Measurements from ENCODE around the gene PKN1. TPM values are rescaled to one million over a fixed set of nuclear protein-coding genes. Genes with fewer than 3 reads are reported as not detected.

Gene PKN1
- total RNA-seq, 1 donor from 2014 or later, result 159 TPM

DNA sequence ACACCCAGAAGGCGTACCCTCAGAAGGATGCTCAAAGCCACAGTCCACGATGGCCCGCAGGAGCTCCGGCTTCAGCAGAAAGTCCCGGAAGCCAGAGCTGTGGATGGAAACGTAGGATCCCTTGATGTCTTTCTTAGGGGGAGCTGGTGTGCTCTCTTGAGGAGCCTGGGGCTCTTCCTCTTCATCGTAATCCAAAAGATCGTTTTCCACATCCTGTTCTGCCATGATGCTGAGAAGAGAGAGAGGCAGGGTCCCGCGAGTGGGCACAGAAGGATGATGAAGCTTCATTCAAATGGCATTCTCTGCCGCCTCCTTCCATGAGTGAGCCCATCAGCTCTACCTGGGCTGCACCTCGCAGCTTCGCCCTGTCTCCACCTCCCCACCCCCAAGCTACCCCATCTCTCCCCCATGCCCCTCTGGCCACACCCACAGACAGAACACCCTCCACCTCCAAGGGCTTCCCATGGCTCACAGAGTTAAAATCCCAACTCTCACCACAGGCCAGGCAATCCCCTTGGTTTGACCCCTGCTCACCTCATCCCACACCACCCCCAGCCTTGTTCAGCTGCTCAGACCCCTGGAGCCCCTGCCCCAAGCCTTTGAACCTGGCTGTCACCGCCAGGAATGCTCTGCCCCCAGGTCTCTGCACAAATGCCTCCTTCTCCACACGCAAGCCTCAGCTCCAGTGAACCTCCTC, 20.0 kb upstream of the PKN1 start:
- DNase-seq (no peak), ATAC-seq (no peak)
- Histone ChIP-seq H3K4me1 (peaks cover 21% of the 10 kb centered on the region), H3K27ac (no peak overlapping the region), H3K36me3 (peaks cover 57% of the 10 kb centered on the region), H3K4me3 (no peak overlapping the region), H3K9me3 (no peaks in the 10 kb centered on the region), H3K27me3 (no peaks in the 10 kb centered on the region)
- intact Hi-C loops (cut with DNase I), result no loop called here
- TF ChIP-seq, protein P1, sequence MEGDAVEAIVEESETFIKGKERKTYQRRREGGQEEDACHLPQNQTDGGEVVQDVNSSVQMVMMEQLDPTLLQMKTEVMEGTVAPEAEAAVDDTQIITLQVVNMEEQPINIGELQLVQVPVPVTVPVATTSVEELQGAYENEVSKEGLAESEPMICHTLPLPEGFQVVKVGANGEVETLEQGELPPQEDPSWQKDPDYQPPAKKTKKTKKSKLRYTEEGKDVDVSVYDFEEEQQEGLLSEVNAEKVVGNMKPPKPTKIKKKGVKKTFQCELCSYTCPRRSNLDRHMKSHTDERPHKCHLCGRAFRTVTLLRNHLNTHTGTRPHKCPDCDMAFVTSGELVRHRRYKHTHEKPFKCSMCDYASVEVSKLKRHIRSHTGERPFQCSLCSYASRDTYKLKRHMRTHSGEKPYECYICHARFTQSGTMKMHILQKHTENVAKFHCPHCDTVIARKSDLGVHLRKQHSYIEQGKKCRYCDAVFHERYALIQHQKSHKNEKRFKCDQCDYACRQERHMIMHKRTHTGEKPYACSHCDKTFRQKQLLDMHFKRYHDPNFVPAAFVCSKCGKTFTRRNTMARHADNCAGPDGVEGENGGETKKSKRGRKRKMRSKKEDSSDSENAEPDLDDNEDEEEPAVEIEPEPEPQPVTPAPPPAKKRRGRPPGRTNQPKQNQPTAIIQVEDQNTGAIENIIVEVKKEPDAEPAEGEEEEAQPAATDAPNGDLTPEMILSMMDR (IDR thresholded peaks at IDR 0.05), result no peak

DNA sequence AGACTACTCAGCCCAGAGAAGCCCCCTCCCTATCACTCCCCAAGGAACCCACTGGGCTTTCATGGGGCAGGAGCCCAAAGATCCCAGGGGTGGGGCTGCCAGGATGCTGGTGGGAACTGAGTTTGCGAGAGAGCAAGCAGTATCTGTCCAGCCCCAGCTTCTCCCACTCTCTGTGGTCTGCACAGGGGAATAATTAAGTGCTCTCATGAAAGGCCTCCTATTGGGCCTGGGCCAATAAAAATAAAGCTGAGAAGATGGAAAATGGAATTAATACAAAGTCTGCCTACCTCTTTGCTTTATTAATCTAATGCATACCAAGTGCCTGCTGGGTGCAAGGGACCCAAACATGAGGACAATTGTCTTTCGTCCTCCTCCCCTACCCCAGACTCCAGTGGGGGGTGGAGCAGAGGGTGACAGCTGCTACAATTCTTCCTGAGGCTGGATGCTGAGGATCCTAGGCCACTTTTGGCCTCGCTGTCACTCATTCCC, 19.4 kb upstream of the PKN1 start:
- no peaks in the 10 kb centered on the region for H3K9me3 ChIP-seq
- H3K36me3 ChIP-seq, result peaks cover 51% of the 10 kb centered on the region
- H3K27ac ChIP-seq, result no peak overlapping the region
- H3K4me1 ChIP-seq, result peaks cover 21% of the 10 kb centered on the region
- no peak overlapping the region for H3K4me3 ChIP-seq
- intact Hi-C loops (cut with DNase I), result no loop called here
- no peak for ATAC-seq
- H3K27me3 ChIP-seq, result no peaks in the 10 kb centered on the region
- no peak for DNase-seq
- TF ChIP-seq, protein P1 (IDR thresholded peaks at IDR 0.05), result no peak

DNA sequence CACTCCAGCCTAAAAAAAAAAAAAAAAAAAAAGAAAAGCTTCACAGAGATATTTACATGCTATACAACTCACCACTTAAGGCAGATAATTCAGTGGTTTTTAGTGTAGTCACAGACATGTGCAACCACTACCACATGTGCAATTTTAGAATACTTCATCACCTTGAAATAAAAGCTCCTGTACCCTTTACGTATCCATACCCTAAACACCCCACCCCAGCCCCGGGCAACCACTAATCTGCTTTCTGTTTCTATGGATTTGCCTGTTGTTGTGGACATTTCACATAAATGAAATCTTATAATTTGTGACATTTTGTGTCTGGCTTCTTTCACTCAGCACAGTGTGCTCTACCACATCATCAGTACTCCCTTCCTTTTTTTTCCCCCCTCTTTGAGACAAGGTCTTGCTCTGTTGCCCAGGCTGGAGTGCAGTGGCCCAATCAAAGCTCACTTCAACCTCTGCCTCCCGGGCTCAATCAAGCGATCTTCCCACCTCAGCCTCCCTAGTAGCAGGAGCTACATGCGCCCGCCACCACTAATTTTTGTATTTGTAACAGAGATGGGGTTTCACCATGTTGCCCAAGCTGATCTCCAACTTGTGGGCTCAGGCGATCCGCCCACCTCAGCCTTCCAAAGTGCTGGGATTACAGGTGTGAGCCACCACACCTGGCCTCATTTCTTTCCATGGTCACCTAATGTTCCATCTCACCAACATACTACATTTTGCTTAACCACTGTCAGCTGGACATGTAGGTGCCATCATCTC, 18.0 kb upstream of the PKN1 start:
- no peak overlapping the region for H3K4me3 ChIP-seq
- H3K27me3 ChIP-seq, result no peaks in the 10 kb centered on the region
- H3K9me3 ChIP-seq, result no peaks in the 10 kb centered on the region
- intact Hi-C loops (cut with DNase I), result no loop called here
- H3K36me3 ChIP-seq, result peaks cover 37% of the 10 kb centered on the region
- no peak for DNase-seq
- peaks cover 21% of the 10 kb centered on the region for H3K4me1 ChIP-seq
- TF ChIP-seq, protein P1 (IDR thresholded peaks at IDR 0.05), result no peak
- H3K27ac ChIP-seq, result no peak overlapping the region
- ATAC-seq, result no peak

DNA sequence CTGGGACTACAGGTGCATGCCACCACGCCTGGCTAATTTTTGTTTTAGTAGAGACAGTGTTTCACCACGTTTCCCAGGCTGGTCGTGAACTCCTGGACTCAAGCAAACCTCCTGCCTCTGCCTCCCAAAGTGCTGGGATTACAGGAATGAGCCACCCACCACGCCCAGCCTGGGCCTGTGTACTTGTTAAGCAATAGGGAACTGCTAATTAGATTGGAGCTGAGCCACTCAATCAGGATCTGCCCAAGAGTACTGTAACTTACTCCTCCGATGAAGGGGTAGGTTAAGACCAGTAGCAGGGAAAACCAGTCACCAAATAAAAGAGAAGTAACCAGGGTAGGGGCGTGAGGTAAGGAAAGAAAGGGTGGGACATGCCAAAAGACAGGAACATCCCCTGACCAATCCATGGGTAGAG, 16.3 kb upstream of the PKN1 start:
- ATAC-seq, result no peak
- TF ChIP-seq, protein P1 (IDR thresholded peaks at IDR 0.05), result no peak
- Histone ChIP-seq H3K9me3 (no peaks in the 10 kb centered on the region), H3K27me3 (no peaks in the 10 kb centered on the region), H3K36me3 (peaks cover 20% of the 10 kb centered on the region), H3K4me3 (peak overlapping the region; percentile 1), H3K27ac (peak overlapping the region; percentile 27), H3K4me1 (peaks cover 21% of the 10 kb centered on the region)
- intact Hi-C loops (cut with DNase I), result no loop called here
- no peak for DNase-seq

DNA sequence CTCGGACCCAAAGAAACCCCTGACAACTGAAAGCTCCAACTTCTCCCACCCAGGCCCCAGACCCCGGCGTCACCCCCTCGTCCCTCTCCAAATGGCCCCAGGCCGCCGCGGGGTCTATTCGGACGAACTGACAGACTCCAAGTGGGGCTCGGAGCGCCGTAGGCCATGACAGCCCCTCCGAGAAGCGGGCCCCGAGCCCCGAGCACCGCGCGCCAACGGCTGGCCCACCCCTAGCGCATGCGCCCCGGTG, 14.3 kb upstream of the PKN1 start:
- H3K4me1 ChIP-seq, result peaks cover 21% of the 10 kb centered on the region

More for the DNA sequence above, 14.3 kb upstream of the PKN1 start:
- Histone ChIP-seq H3K4me3 (peak overlapping the region; percentile 99), H3K9me3 (no peaks in the 10 kb centered on the region), H3K27ac (peak overlapping the region; percentile 87), H3K27me3 (no peaks in the 10 kb centered on the region), H3K36me3 (peaks cover 3% of the 10 kb centered on the region)
- TF ChIP-seq, protein P1 (IDR thresholded peaks at IDR 0.05), result no peak
- peak; percentile 89 for DNase-seq
- intact Hi-C loops (cut with DNase I), result no loop called here
- no peak for ATAC-seq
